PFSK-1 (cell line): ENCODE data around the gene WDFY2.

Experiments used
- FOXP2 ChIP-seq: optimal IDR thresholded peaks from 2 replicates; pipeline ENCODE3; 2011; ENCODE audit warnings: borderline replicate concordance, control low read depth, inconsistent platforms; ENCODE audit not compliant: insufficient read depth; ENCODE audit errors: extremely low read length, extremely low read depth
- POLR2AphosphoS5 ChIP-seq: IDR thresholded peaks from 2 replicates; pipeline ENCODE4 v1.6.1; 2012; ENCODE audit warnings: low read depth, mild to moderate bottlenecking, control low read depth, low read length, moderate library complexity
- REST ChIP-seq, 2 experiments: IDR thresholded peaks; 2 replicates each; pipeline versions ENCODE4 v1.6.1 to v1.8.0; 2011 to 2012; ENCODE audit warnings: low read depth in 2 of 2, low read length in 2 of 2, control low read depth in 1 of 2, inconsistent platforms in 1 of 2, mild to moderate bottlenecking in 1 of 2, moderate library complexity in 1 of 2; ENCODE audit not compliant: insufficient read depth in 1 of 2
- SIN3A ChIP-seq: IDR thresholded peaks from 2 replicates; pipeline ENCODE4 v1.6.1; 2012; ENCODE audit warnings: mild to moderate bottlenecking, low read length, moderate library complexity, borderline replicate concordance; ENCODE audit not compliant: insufficient read depth
- TAF1 ChIP-seq: IDR thresholded peaks from 2 replicates; pipeline ENCODE4 v1.6.1; 2012; ENCODE audit warnings: low read length, control low read depth, borderline replicate concordance; ENCODE audit not compliant: insufficient read depth

WDFY2 gene

GRCh38 chr13:51778392-51778791 lies 194.1 kb downstream of the WDFY2 start:
- TF ChIP-seq REST (IDR thresholded peaks at IDR 0.05; ENCODE audit: insufficient read depth in 1 of 2, low read depth in 2 of 2, low read length in 2 of 2) (no peak), SIN3A (no peak), FOXP2 (no peak), POLR2AphosphoS5 (no peak), TAF1 (no peak)

- TF ChIP-seq TAF1 (no peak), REST (IDR thresholded peaks at IDR 0.05; ENCODE audit: insufficient read depth in 1 of 2, low read depth in 2 of 2, low read length in 2 of 2) (no peak), SIN3A (no peak), POLR2AphosphoS5 (no peak), FOXP2 (no peak)
Observed at GRCh38 chr13:51780099-51780498, 195.8 kb downstream of the WDFY2 start.

- TF ChIP-seq TAF1 (no peak), FOXP2 (no peak), POLR2AphosphoS5 (no peak), SIN3A (no peak), REST (IDR thresholded peaks at IDR 0.05; ENCODE audit: insufficient read depth in 1 of 2, low read depth in 2 of 2, low read length in 2 of 2) (no peak)
Observed at GRCh38 chr13:51781246-51782022, 197.2 kb downstream of the WDFY2 start.

GRCh38 chr13:51782026-51782710 lies 197.9 kb downstream of the WDFY2 start:
- TF ChIP-seq TAF1: no peak
- TF ChIP-seq REST (IDR thresholded peaks at IDR 0.05; ENCODE audit: insufficient read depth in 1 of 2, low read depth in 2 of 2, low read length in 2 of 2): no peak
- TF ChIP-seq SIN3A: no peak
- no peak for TF ChIP-seq FOXP2
- TF ChIP-seq POLR2AphosphoS5: no peak
